ENCODE measurements around the gene PNLIPRP1.

DNA sequence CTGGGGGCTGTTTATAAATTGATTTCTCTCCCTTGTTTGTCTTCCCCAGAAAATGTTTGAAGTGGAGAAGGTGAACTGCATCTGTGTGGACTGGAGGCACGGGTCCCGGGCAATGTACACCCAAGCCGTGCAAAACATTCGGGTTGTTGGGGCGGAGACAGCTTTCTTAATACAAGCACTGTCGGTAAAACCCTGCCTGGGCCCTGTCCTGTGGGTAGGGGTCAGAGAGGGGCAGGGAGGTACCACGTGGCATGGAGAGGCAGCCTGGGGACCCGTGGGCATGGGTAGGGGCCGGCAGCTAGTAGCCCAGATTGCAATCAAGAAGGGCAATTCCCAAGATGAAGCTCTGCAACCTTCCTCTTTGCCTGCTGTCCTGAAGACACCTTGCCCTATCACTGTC lies 36.1 kb downstream of the PNLIPRP1 start:
- TF ChIP-seq, protein P1, sequence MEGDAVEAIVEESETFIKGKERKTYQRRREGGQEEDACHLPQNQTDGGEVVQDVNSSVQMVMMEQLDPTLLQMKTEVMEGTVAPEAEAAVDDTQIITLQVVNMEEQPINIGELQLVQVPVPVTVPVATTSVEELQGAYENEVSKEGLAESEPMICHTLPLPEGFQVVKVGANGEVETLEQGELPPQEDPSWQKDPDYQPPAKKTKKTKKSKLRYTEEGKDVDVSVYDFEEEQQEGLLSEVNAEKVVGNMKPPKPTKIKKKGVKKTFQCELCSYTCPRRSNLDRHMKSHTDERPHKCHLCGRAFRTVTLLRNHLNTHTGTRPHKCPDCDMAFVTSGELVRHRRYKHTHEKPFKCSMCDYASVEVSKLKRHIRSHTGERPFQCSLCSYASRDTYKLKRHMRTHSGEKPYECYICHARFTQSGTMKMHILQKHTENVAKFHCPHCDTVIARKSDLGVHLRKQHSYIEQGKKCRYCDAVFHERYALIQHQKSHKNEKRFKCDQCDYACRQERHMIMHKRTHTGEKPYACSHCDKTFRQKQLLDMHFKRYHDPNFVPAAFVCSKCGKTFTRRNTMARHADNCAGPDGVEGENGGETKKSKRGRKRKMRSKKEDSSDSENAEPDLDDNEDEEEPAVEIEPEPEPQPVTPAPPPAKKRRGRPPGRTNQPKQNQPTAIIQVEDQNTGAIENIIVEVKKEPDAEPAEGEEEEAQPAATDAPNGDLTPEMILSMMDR (IDR thresholded peaks at IDR 0.05 in 2 of 3, conservative IDR thresholded peaks at IDR 0.05 in 1 of 3; ENCODE audit: borderline replicate concordance in 1 of 3, insufficient read depth in 1 of 3, low read depth in 2 of 3, low read length in 2 of 3), result no peak
- no peak for TF ChIP-seq POLR2A (IDR thresholded peaks at IDR 0.05; ENCODE audit: borderline replicate concordance, extremely low read depth, insufficient read depth, insufficient read length)
- TF ChIP-seq, protein P2, sequence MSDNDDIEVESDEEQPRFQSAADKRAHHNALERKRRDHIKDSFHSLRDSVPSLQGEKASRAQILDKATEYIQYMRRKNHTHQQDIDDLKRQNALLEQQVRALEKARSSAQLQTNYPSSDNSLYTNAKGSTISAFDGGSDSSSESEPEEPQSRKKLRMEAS (IDR thresholded peaks at IDR 0.05), result no peak
- TF ChIP-seq, protein P3, sequence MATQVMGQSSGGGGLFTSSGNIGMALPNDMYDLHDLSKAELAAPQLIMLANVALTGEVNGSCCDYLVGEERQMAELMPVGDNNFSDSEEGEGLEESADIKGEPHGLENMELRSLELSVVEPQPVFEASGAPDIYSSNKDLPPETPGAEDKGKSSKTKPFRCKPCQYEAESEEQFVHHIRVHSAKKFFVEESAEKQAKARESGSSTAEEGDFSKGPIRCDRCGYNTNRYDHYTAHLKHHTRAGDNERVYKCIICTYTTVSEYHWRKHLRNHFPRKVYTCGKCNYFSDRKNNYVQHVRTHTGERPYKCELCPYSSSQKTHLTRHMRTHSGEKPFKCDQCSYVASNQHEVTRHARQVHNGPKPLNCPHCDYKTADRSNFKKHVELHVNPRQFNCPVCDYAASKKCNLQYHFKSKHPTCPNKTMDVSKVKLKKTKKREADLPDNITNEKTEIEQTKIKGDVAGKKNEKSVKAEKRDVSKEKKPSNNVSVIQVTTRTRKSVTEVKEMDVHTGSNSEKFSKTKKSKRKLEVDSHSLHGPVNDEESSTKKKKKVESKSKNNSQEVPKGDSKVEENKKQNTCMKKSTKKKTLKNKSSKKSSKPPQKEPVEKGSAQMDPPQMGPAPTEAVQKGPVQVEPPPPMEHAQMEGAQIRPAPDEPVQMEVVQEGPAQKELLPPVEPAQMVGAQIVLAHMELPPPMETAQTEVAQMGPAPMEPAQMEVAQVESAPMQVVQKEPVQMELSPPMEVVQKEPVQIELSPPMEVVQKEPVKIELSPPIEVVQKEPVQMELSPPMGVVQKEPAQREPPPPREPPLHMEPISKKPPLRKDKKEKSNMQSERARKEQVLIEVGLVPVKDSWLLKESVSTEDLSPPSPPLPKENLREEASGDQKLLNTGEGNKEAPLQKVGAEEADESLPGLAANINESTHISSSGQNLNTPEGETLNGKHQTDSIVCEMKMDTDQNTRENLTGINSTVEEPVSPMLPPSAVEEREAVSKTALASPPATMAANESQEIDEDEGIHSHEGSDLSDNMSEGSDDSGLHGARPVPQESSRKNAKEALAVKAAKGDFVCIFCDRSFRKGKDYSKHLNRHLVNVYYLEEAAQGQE (IDR thresholded peaks at IDR 0.05; ENCODE audit: low read depth), result no peak
- TF ChIP-seq ZFX (IDR thresholded peaks at IDR 0.05), result no peak
- no peak for TF ChIP-seq EZH2 (IDR thresholded peaks at IDR 0.05)
- TF ChIP-seq YY1 (IDR thresholded peaks at IDR 0.05; ENCODE audit: extremely low read depth, insufficient replicate concordance, low read depth, low read length), result no peak
- no peak for TF ChIP-seq POLR2AphosphoS5 (IDR thresholded peaks at IDR 0.05; ENCODE audit: low read depth, low read length)
- TF ChIP-seq JUND (IDR thresholded peaks at IDR 0.05), result no peak
- TF ChIP-seq EZH2phosphoT487 (IDR thresholded peaks at IDR 0.05; ENCODE audit: borderline replicate concordance), result no peak
- TF ChIP-seq ZNF274 (IDR thresholded peaks at IDR 0.05; ENCODE audit: low read depth, low read length), result no peak
- no peak for TF ChIP-seq EGR1 (IDR thresholded peaks at IDR 0.05; ENCODE audit: low read depth)
